ENCODE data around the gene ADORA3.

The ADORA3 gene

GRCh38 chr1:111474521-111474920, 28.9 kb downstream of the ADORA3 start:
- DNase-seq (ENCODE audit: low read depth in 2 of 2) = no peak

DNA sequence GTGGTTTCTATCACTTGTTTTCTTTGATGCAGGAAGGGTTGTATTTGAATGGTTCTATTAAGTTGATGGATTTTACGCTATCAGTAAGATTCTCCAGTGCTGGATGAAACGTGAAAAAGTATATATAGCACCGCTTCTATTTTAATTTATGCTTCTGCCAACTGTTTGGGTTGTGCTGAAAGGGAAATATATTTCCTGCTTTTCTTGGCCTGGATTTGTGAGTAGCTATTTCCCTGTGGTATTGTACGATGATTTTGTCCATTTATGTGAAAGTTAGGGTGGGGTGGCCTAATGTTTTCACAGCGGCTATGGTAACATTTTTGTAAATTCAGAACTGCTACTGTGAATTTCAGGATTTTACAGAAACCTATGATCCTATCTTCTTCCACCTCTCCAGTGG, 29.3 kb downstream of the ADORA3 start:
- no peak for DNase-seq (ENCODE audit: low read depth in 2 of 2)

DNA sequence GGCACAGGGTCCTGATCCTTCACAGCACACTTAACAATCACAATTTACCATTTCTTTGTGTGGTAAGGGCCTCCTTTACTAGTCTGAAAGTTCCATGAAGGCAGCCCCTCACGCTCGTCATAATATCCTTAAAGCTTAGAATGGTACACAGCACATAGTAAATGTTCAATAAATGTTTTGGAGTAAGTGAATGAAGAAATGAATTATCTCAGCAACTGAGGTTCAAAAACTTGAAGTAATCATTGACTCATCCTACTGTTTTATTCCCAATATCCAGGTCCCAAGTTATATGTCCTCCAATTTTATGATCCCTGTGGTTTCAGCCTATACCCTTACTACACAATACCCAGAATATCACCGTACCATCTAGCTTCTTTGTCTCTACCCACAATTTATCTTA, 31.9 kb downstream of the ADORA3 start:
- no peak for DNase-seq (ENCODE audit: low read depth in 2 of 2)

DNA sequence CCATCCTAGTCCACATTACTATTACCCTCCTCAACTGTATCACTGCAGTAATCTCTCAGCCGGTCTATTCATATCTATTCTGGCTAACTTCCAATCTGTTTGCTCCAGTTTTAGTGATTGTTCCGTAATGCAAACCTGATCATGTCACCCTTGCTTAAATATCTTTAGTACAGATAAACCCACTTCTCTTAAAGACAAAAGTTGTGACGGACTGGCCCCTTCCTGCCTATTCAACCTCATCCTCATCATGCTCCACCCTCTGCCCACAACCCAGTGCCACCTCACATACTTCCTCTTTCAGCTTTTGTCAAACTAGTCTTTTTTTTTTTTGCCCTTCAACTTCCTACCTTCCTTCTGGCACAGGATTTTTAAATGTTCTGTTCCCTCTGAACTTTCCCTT, 32.4 kb downstream of the ADORA3 start:
- DNase-seq (ENCODE audit: low read depth in 2 of 2) = no peak

GRCh38 chr1:111470596-111470995, 32.8 kb downstream of the ADORA3 start:
- no peak for DNase-seq (ENCODE audit: low read depth in 2 of 2)

DNA sequence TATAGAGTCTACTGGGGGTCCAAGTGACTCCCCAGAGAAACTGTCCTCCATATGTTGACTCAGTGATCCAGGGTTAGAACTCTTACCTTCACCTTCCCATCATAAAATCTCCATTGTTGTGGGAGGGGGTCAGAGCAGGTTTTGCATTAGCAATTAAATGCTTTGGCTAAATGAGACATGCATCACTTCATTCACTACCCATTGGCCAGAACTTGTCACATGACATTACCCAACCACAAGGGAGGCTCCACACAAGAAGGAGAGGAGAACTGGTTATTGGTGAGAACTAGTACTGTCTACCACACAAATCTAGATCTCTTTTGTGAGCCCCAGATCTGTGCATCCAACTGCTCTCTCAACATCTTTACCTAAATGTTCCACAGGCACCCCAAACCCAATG, 33.9 kb downstream of the ADORA3 start:
- DNase-seq (ENCODE audit: low read depth in 2 of 2) = no peak

GRCh38 chr1:111468717-111469100, 34.7 kb downstream of the ADORA3 start:
- DNase-seq (ENCODE audit: low read depth in 2 of 2) = no peak

DNA sequence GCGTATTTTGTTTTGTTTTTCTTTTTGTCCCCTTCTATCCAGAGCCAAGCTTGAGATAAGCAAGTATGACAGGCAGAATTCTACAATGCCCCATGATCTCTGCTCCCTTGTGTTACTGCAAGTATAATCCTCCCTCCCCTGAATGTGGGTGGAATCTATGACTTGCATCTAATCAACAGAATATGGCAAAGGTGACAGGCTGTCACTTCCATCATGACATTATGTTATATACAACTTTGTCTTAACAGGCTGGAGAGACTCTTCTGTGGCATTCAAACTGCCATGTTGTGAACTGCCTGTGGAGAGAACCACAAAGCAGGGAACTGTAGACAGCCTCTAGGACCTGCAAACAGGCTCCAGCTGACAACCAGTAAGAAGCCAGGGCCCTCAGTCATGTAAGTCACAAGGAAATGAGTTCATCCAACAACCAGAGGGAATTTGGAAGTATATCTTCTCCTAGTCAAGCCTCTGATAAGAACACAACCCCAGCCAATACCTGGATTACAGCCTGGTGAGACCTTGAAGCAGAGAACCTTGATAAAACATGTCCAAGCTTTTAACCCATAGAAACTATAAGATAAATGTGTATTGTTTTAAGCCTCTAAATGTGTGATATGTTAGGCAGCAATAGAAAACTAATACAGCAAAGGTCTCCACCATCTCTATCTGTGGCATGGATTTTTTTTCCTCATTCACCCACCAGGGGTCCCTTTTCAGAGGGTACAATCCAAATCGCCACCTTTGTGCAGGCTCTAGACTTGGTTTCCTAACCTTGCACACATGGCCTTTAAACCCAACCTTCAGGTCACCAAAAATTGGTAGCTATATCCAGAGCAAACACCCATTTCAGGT, 35.3 kb downstream of the ADORA3 start:
- no peak for DNase-seq (ENCODE audit: low read depth in 2 of 2)

- no peak for DNase-seq (ENCODE audit: low read depth in 2 of 2)
Observed at GRCh38 chr1:111466480-111466879, 37.0 kb downstream of the ADORA3 start.

- no peak for DNase-seq (ENCODE audit: low read depth in 2 of 2)
Observed at GRCh38 chr1:111465754-111466153, 37.7 kb downstream of the ADORA3 start.

GRCh38 chr1:111463029-111463683, 40.3 kb downstream of the ADORA3 start:
- DNase-seq (ENCODE audit: low read depth in 2 of 2) = no peak

DNA sequence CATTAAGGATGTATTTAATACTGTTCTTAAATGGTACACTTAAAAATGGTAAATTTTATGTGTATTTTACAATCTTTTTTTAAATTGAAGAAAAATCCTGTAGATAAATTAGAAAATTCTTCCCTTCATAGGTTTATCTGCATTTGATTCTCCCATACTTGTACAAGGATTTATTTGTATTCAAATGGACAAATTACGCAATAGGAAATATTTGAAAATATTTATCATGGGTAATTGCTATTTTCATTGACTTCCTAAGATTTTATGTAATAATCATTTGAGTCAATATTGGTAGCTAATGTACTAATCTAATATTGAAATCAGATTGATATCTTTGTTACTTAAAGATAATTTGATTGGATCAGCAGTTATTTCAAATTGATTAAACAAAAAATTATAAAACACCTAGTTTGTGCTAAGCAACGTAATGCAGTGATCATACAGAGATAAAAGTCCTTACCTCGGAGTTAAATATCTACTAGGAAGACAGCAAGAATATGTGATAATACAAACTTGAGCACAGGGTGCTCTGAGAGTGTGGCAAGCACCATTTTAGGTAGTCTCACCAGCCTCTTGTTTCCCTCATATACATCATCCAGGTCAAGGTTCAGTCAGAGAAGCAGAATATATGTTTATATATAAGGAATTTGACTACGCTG, 40.9 kb downstream of the ADORA3 start:
- DNase-seq (ENCODE audit: low read depth in 2 of 2) = no peak

DNA sequence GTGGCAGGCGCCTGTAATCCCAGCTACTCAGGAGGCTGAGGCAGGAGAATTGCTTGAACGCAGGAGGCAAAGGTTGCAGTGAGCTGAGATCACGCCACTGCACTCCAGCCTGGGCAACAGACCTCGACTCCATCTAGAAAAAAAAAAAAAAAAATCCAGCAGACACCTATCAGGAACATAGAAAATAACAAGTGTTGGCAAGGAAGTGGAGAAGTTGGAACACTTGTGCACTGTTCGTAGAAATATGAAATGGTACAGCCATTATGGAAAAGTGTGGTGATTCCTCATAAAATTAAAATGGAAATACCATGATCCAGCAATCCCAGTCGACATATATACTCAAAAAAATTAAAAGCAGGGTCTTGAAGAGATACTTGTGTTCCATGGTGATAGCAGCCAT, 41.7 kb downstream of the ADORA3 start:
- no peak for DNase-seq (ENCODE audit: low read depth in 2 of 2)

GRCh38 chr1:111455642-111456031, 47.8 kb downstream of the ADORA3 start:
- DNase-seq (ENCODE audit: low read depth in 2 of 2) = no peak

- DNase-seq (ENCODE audit: low read depth in 2 of 2) = no peak
Observed at GRCh38 chr1:111454859-111455641, 48.4 kb downstream of the ADORA3 start.

GRCh38 chr1:111453706-111454105, 49.7 kb downstream of the ADORA3 start:
- DNase-seq (ENCODE audit: low read depth in 2 of 2) = no peak

- no peak for DNase-seq (ENCODE audit: low read depth in 2 of 2)
Observed at GRCh38 chr1:111452581-111452980, 50.9 kb downstream of the ADORA3 start.

DNA sequence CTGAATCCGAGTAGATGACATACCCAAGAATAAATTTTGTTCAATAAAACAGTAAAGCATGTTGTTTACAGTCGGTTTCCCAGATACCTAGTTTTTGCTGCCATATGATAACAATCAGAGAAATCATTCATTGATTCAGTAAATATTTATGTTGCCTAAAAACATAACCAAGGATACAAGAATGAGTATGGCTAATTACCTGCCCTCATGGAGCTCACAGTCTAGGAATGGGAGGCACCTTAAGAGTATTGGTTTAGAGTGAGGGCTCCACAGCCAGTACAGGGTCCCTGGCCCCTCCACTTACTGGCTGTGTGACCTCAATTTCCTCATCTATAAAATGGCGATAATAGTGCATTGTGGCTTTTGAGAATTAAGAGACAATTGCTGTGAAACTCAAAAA, 53.2 kb downstream of the ADORA3 start:
- no peak for DNase-seq (ENCODE audit: low read depth in 2 of 2)

DNA sequence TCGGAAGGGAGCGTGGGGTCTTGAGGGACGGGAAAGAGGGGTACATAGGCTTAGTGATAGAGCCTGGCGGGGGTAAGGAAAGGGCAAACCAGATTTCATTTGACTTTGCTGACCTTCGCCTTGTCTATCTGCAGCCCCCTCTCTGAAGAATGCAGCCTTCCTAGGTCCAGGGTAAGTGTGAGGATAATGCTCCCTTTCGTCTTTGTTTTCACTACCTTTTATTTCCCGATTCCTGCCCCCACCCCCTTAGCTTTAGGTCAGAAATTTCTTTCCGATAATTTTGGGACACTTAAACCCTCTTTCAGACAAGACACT, 53.8 kb downstream of the ADORA3 start:
- no peak for DNase-seq (ENCODE audit: low read depth in 2 of 2)
